HG03097 (cell line): ENCODE results near the gene RPL22L1.
"Not testable (repeated sequence)": the region's sequence is repeated elsewhere in the genome, so short reads cannot be mapped to it uniquely, and the experiment has no call there.

ENCODE experiments used
- ATAC-seq: cut with Tn5 transposase; IDR thresholded peaks from one replicate; pipeline ENCODE4 v1.9.1; 2021; ENCODE audit not compliant: unreplicated experiment, low FRiP score

RPL22L1 gene

GRCh38 chr3:170869645-170870593, at the start of gene RPL22L1:
Gene RPL22L1 (minus strand): TSS chr3:170870195. CDS start chr3:170870167, 28 bp downstream.
- peak; percentile 96 for ATAC-seq

GRCh38 chr3:170918715-170919114, 48.7 kb upstream of the RPL22L1 start:
- no peak for ATAC-seq

GRCh38 chr3:170914690-170915089, 44.7 kb upstream of the RPL22L1 start:
- no peak for ATAC-seq

GRCh38 chr3:170914212-170914611, 44.2 kb upstream of the RPL22L1 start:
- ATAC-seq, result no peak

- ATAC-seq, result no peak
These were observed 41.1 kb upstream of the RPL22L1 start for GRCh38 chr3:170911051-170911450.

GRCh38 chr3:170910542-170910941, 40.5 kb upstream of the RPL22L1 start:
- no peak for ATAC-seq

- ATAC-seq, result no peak
These were observed 39.3 kb upstream of the RPL22L1 start for GRCh38 chr3:170909129-170909903.

GRCh38 chr3:170908235-170909116, 38.5 kb upstream of the RPL22L1 start, which contains the start of gene EIF5A2:
Gene EIF5A2 (minus strand): TSS chr3:170908637. CDS start chr3:170907806, 831 bp downstream.
- peak; percentile 87 for ATAC-seq

GRCh38 chr3:170907637-170908234, 37.7 kb upstream of the RPL22L1 start:
- no peak for ATAC-seq

- no peak for ATAC-seq
These were observed 35.9 kb upstream of the RPL22L1 start for GRCh38 chr3:170905862-170906261.

GRCh38 chr3:170903123-170903522, 33.1 kb upstream of the RPL22L1 start:
- ATAC-seq, result no peak

- ATAC-seq, result no peak
These were observed 29.5 kb upstream of the RPL22L1 start for GRCh38 chr3:170899455-170899854.

GRCh38 chr3:170897978-170898377, 28.0 kb upstream of the RPL22L1 start:
- ATAC-seq, result no peak

GRCh38 chr3:170897199-170897598, 27.2 kb upstream of the RPL22L1 start:
- not testable (repeated sequence) for ATAC-seq

GRCh38 chr3:170896781-170897180, 26.8 kb upstream of the RPL22L1 start:
- ATAC-seq, result no peak

- not testable (repeated sequence) for ATAC-seq
These were observed 26.3 kb upstream of the RPL22L1 start for GRCh38 chr3:170896333-170896732.

GRCh38 chr3:170893895-170894294, 23.9 kb upstream of the RPL22L1 start:
- ATAC-seq, result no peak

- ATAC-seq, result no peak
These were observed 19.6 kb upstream of the RPL22L1 start for GRCh38 chr3:170889630-170890029.

GRCh38 chr3:170889132-170889531, 19.1 kb upstream of the RPL22L1 start:
- ATAC-seq, result no peak
